HG03060 (cell line): Measurements from ENCODE around the gene GLA.

ENCODE experiments used
- ATAC-seq: cut with Tn5 transposase; IDR thresholded peaks from one replicate; pipeline ENCODE4 v1.9.1; 2021; ENCODE audit warnings: low read depth, moderate number of reproducible peaks; ENCODE audit not compliant: unreplicated experiment

Gene GLA

DNA sequence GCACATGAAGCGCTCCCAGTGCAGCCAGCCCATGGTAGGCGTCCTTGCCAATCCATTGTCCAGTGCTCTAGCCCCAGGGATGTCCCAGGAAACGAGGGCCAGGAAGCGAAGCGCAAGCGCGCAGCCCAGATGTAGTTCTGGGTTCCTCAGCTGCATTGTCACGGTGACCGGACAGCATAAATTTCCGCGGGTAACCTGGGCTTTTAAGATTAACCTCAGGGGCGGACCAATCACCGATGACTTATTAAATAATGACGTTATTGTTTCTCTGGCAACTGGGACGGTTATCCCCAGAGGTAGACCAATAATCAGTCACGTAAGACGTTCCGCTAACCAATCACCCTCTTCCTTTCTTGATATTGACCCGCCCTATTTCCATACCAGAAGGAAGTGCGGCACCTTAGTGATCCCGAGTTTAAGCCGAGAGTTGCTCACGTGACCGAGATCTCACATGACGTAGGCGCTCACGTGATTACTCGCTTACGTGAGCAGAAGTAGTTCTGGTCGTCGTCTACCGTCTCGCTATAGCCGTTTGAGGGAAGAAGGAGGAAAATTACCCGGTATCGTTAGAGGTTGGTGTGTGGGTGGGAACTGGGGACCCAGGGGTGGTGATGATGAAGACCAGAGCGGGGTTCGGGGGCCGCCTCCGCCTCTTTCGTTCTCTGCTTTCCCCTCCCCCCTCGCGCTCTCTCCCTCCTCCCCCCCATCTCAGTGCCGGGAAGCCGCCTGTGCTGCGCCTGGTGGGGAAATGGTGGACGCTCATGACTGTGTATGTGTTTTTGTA is at the start of gene GLA, which contains the start of gene HNRNPH2:
GLA (minus strand) TSS at position 178 of the 784 bp plus-strand sequence; CDS start at position 156, 22 bp downstream.
HNRNPH2 (plus strand) TSS at position 475 of the 784 bp plus-strand sequence. CDS start 3,767 bp downstream, outside the sequence.
- ATAC-seq, result peak; percentile 95

DNA sequence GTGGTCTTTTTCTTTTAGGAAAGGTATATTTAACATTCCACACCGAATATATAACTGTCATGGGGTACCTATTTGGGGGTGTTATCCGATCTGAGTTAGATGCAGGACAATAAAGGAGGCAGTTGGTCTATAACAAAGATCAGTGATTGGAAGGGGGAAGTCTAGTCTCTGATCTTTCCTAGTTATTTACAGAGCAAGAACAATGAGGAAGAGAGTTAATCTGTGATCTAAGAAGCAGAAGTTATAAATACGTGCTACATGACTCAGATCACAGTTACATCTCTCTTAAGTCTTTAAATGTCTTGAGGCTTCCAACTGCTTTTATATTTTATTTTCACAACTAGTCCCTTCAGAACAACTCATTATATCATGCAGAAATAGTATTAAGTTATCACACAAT is 44.3 kb upstream of the GLA start:
- ATAC-seq, result no peak

DNA sequence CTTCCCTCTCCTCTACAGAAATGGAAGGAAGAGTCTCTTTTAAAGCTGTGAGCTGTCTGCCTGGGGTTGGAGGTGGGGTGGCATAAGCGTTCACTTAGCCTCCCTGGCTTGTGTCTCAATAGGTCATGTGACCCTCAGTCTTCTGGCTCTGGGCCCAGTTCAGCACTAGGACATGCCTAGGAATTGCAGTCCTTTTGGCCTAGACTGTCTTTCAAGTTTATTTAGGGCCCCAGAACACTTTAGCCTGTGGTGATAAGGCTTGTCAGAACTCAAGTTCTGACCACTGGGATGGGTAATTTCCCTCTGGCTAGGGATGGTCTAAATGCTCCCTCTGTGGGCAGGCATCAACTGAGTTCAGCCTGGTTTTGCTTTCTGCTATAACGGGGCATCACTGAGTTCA is 43.2 kb upstream of the GLA start:
- ATAC-seq, result no peak

DNA sequence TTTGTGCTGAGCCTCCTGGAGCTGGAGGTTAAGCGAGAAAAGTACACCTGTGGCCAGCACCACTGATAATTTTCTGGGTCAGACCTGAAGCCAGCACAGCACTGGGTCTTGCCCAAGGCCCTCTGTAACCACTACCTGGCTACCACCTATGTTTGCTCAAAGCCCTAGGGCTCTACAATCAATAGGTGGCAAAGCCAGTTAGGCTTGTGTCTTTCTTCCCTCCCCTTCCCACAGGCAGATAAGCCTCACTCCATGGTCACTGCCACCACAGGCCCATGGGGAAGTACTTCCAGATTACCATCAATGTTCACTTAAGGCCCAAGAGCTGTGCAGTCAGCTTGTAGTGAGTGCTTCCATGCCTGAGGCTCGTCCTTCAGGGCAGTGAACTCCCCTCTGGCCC is 42.4 kb upstream of the GLA start:
- no peak for ATAC-seq

DNA sequence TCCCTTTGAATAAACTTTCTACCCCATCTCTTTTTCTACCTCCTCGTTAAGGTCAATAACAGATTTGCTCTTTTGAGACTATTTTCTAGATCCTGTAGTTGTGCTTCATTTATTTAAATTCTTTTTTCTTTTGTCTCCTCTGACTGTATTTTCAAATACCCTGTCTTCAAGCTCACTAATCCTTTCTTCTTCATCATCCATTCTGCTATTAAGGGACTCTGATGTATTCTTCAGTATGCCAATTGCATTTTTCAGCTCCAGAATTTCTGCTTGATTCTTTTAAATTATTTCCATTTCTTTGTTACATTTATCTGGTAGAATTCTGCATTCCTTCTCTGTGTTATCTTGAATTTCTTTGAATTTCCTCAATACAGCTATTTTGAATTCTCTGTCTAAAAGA is 41.6 kb upstream of the GLA start:
- no peak for ATAC-seq

DNA sequence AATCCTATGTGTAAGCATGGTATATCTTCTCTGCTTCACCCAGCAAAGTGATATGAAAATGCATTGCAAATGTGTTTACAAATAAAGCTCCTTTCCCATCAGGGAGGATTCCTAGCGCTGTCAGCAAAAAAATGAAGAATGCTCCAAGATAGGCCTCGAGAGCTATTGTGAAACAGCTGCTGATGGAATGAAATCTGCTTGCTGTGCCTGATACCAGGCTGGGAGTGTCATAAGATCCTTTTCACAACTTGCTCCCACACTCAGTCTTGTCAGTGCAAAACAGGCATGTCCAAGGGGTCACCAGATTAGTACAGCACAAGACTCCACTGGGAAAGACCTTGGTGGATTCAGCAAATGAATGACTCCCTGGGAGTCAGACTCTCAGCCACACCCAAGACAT is 34.4 kb upstream of the GLA start:
- ATAC-seq, result no peak

DNA sequence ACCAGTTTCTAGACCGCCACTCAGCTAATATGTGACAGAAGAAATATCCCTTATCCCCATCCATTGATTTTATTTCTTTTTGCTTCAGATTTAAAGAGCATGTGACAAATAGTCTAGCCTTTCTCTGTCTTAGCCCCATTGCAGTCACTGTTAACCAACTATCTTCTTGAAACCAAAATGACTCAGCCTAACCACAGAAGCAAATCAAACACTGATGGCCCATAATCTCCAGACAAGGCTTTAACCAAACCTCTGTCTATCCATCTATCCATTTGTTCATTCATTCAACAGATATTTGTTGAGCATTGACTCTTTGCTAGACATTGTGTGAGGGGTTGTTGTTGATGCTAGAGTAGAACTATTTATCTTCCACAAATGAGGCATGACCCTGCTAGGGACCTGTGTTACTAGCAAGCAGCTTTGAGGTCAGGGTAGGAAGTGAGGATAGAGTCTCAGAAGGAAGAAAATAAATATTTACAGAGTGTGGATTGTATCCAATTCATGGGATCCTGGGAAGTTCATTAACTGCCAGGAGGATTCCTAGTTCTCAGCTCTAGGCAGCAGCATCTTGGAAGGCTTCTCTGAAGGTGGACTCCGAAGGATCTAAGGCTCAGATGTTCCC is 22.8 kb upstream of the GLA start:
- ATAC-seq, result peak; percentile 93

DNA sequence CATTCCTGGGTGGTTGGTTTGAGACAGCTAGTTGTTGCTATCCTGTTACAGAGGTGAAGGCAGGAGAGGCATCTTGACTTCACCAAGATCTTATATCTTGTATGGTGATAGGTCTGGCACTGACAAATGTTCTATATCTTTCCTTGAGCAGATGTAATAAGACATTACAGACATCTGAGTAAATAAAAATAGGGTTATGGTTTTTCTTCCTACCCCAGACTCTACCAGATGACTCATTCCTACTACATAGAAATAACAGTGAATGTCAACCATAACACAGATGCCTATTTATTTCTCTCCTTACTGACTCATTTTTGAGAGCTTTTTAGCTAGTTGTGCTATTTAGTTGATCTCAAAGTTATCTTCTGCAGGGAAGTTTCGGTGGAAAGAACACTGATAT is 22.2 kb upstream of the GLA start:
- peak; percentile 36 for ATAC-seq

DNA sequence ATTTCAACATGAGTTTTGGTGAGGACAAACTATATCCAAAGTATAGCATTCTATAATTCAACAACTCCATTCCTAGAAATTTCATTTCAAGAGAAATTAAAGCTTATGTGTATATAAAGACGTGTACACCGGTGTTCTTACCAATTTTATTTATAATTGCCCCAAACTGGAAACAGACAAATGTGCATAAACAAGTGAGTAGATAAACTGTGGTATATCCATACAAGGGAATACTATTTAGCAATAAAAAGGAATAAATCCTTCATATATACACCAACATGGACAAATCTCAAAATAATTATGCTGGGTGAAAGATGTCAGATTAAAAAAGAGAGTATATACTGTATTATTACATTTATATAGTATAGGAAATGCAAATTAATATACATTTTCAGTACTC is 20.2 kb upstream of the GLA start:
- no peak for ATAC-seq

DNA sequence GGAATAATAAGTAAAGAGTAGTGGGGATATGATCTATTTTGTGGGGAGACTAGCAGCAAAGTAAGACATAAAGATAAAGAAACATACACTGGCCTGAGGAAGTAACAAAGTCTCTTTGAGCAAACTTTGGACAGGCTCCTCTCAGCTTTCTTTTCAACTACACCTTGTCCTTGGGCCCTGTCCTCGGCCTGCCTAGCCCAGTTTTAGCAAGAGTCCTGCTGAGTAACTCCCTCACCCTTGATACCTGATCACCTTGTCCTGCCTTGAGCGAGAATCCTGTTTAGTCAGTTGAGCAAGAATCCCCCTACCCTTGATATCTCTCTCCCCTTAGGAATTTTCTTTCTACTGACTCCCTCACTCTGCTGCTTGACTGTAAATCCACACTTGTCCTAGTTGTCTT is 11.8 kb upstream of the GLA start:
- no peak for ATAC-seq

DNA sequence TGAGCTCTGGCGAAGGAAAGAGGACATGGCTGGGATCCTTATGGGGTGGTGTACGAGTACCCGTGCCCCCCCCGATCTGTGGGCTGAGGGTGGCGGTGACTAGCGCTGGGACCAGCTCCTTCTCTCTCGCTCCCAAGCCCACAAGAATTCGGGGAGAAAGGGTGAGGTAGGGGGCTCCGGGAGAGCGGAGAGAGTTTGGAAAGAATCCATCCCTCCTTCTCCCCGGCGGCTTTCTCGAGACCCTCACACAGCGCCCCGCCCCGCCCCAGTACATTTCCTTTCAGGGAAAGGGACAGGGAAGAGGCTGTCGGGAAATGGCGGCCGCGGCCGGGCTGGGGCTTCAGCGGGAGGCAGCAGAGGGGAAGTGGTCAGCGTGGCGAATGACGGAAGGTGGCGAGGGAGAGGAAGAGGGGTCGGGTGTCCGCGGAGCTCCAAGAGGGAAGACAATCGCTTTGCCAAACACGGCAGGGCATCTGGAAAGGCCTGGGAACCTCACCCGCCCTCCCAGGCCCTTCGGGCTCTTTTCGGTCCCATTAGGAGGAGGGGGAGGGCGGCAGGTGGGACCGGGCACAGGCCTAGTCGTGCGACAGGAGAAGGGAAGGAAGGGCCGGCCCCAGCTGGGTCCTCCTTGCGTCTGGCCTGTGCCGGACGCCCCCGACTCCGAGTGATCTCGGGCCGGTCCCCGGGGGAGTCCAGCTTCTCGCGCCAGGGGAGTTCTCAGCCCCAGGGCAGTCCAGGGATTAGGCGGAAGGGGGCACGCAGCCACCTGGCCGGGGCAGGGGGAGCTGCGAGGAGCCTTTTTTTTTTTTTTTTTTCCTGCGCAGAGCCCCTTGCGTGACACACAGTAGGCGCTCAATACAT is 10.5 kb upstream of the GLA start:
- no peak for ATAC-seq

DNA sequence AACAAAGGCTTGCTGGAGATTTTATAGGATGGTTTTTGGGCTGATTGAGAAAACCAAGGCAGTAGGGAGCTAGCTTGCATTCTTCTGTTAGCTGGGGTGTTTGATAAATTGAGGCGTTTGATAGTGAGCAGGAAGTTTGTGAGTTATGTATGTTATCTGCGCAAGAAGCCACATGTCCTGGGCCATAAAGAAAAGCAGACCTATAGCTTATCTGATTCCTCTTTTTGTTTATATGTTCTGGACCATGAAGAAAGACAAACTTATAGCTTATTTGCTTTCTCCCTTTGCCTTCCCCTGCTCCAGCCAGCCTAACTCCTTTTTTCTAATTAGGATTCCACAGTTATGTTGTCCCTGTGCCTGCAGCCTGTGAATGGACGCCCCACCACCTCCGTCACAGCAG is 9.5 kb upstream of the GLA start:
- no peak for ATAC-seq

DNA sequence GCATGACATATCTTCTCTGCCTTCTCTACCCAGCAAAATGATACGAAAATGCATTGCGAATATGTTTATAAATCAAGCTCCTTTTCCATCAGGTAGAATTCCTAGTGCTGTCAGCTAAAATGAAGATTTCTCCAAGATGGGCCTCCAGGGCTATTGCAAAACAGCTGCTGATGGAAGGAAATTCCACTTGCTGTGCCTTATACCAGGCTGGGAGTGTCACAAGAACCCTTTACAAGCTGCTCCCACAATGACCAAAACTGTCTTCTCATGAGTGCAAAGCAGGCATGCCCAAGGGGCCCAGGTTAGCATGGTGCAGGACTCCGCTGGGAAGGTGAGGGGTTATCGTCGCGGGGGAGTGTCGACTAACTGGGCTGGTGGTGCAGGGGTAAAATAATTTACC is 9.0 kb upstream of the GLA start:
- no peak for ATAC-seq

DNA sequence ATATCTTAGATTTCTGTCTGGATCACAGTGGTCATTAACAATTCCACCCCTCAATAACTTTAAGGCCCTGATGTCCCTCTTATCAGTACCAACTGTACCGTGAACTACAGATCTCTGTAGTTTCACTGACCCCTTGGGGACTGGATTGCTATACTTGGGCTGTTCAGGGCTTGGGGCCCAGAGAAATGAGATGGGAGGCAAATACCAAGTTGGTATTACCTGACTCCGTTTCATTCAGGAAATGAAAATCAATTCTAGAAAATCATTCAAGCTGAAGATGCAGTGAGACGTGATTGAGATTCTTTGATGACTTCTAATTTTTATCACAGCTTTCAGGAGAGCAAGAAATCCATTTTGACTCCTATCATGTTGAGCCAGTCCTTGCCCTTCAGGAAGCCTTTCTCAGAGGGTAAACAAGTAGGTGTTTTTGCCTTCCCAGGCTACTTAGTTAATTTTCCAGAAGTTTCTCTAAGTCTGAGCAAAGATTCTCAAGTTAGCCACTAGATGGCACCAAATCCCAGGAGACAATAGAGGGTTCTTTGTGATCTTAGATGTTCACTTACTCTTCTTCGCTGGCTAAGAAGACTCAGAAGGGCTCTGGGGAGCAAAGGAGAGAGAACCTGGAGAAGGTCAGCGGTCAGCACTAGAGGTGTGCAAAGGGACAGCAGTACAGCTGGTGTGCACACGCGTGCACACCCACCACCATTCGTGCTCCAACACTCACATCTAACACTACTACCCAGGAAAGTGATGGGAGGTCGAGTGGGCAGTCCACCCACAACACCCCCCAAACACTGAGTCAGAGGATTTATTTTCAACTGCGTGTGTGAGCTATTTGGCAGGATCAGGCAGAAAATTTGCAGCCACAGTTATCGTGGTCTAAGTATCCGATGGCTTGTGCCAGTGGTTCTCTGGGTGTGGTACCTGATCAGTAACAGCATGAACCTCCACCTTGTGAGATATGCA is 7.7 kb upstream of the GLA start:
- ATAC-seq, result no peak

DNA sequence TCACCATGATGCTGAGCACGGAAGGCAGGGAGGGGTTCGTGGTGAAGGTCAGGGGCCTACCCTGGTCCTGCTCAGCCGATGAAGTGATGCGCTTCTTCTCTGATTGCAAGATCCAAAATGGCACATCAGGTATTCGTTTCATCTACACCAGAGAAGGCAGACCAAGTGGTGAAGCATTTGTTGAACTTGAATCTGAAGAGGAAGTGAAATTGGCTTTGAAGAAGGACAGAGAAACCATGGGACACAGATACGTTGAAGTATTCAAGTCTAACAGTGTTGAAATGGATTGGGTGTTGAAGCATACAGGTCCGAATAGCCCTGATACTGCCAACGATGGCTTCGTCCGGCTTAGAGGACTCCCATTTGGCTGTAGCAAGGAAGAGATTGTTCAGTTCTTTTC is 4.3 kb upstream of the GLA start:
- ATAC-seq, result no peak

DNA sequence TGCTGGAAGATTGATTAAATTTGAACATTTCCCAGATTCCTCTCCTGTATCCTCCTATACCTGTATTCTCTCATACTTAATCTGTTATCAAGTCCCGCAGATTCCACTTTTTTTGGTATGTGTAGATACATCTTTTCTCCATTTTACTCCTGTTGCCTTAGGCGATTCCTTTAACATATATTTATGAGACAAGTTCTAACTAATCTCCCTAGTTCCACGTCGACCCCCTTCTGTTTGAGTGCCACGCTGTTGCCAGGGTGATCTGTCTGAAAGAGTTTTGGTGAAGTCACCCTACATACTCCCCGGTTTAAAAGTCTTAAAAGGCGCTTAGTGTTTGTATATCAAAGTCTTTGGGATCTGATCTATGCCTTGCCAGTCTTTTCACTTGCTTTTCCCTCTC is 2.7 kb upstream of the GLA start:
- ATAC-seq, result no peak

DNA sequence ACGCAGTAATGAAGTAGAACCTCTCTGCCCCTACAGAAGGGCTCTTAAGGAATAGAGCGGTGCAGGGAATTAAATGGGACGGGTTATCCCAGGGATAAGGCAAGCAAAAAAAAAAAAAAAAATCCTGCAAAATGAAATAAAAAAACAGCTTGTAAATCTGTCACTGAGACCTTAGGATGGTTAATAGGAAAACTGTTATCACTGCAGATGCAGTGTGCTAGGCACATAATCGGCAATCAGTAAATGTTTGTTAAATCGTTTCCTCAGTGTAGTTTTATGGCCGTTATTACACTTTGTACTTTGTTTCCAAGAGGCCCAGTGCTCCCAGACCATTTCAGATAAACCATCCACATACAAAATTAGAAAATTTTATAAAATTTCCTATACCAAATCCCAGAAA is 1.3 kb upstream of the GLA start:
- no peak for ATAC-seq

DNA sequence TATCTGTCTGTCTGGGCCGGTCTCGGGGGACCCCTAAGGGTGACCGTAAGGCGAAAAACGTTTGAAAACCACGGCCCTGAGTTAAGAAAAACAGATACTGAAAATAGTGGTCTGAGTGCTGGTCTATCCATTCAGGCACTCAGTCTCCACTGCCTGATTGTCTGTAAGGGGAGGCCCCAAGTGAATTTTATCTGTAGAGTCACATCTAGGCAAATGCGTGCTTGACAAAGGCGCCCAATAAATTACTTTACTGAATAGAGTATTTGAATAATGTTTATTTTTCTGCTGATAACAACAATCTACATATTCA is 762 bp upstream of the GLA start:
- peak; percentile 11 for ATAC-seq

DNA sequence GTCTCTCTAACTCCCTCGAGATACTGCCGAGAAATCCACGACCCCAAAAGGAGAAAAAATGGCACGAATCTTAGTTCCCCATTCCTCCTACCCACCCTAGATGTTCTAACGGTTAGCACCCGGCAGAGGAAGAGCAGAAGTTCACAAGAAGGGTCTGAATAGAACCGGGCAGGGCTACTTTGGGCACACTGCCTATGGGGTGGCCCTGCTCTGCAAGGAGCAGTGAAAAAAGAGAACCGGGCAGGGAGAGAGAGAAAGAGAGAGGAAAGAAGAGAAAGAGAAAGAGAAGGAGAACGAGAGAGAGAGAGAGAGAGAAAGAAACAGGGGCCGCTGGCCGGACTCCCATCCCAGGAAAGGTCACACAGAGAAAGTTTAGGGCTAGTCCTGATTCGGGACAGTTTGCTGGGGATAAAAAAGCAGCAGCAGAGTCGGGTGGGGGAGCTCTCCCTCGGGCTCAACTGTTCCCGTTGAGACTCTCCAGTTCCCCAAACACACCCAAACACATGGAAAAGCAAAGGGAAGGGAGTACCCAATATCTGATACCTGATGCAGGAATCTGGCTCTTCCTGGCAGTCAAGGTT is 468 bp downstream of the GLA start:
- ATAC-seq, result no peak

DNA sequence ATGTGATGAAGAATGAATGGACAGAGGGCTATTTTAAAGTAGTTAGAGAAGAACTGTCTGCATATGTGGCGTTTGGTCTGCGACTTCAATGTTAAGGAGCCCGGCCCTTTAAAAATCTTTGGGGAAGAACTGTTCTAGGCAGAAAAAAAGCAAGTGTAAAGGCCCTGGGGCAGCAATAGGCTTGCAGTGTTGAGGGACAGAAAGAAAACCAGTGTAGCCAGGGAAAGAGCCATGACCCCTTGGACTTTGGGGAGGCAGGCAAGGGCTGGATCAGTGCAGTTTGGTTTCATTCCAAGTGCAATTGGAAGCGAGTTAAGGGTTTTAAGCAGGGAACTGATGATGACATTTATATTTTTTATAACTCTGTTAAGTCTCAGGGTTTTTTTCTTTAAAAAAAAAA is 7.9 kb downstream of the GLA start:
- no peak for ATAC-seq
